HG03097 (cell line): ENCODE data around the gene NPTX1.

Experiments
- ATAC-seq: cut with Tn5 transposase; IDR thresholded peaks from one replicate; pipeline ENCODE4 v1.9.1; 2021; ENCODE audit not compliant: unreplicated experiment, low FRiP score

The NPTX1 gene

DNA sequence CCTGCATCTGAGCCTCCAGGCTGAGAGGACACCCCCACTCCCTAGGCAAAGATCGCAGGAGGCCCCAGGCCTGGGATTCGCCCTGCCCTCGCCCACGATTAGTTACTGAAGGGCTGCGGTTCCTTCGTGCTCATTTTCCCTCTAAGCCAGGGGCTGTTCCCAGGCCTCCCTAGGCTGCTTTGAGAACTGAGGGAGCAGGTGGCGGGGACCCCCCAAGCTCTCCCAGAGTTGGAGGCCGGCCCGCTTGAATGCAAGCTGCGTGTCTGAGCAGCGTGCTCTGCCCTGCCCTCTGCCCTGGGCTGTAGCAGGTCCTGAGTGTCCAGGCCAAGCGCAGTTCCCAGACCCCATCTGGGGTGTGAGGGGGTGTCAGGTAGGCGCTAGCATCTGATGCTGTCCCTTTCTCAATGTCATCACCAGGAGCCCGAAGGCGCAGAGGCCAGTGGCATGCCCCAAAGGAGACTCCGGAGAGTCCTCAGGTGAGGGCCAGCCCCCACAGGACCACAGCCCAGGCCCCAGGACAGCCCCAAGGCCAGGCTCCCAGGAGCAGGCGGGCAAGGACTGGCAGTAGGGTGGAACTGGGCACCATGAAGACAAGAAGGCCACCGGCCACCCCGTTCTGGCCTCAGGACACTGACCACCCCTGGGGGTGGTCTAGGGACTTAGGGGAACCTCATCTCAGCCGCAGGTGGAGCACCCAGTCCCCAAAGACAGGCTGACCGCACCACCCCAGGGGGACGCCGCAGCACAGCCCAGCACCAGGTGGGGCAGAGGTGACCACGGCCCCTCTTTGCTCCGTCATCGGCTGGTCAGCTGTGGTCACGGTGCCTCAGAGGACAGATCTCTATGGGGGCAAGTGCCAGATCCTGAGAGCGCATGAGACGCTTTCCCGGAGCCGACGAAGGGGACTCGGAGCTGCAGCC lies 46.8 kb downstream of the NPTX1 start:
- no peak for ATAC-seq

- no peak for ATAC-seq
These were observed 47.6 kb downstream of the NPTX1 start for GRCh38 chr17:80428796-80429195.

- no peak for ATAC-seq
These were observed 48.0 kb downstream of the NPTX1 start for GRCh38 chr17:80428363-80428762.

DNA sequence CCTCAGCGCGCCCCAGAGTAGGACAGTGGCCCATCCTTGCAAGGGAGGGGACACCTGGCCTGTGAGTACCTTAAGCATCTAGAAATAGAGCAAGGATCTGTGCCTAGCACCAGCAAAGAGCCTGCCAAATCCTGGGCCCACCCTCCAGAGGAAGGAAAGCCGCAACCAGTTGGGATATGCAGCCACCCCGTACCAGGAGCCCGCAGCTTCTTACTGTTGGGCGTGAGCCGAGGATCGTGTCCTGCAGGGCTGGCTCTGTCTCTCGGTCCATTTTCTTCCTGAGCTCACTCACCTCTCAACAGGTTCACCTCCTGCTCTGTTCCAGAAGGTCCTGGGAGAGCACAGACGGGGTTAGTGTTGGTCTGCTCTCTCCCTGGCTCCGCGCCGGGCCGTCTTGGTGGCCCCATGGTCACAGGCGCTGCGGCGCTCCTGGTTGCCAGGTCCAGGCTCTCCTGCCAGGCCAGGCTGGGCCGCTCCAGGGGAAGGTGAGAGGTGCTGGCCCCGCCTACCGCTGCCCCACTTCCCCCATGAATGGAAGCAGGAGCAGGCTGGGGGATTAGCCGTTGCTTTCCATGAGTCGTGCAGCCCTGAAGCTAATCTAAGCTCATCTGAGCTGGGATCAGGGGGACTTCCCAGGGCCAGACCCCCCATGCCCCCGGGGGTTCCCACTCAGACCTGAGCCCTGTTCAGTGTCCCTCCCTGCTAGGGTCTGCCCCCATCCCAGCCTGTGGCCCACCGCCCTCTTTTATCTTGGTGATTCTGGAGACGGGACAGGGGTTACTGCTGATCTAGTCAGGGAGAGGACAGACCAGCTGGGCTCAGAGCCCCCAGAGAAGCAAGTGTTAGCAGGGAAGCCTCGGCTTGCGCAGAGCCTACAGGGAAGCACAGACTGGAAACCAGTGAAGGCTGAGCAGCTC lies 48.8 kb downstream of the NPTX1 start:
- no peak for ATAC-seq

GRCh38 chr17:80426671-80427326 lies 49.6 kb downstream of the NPTX1 start:
- ATAC-seq: no peak

DNA sequence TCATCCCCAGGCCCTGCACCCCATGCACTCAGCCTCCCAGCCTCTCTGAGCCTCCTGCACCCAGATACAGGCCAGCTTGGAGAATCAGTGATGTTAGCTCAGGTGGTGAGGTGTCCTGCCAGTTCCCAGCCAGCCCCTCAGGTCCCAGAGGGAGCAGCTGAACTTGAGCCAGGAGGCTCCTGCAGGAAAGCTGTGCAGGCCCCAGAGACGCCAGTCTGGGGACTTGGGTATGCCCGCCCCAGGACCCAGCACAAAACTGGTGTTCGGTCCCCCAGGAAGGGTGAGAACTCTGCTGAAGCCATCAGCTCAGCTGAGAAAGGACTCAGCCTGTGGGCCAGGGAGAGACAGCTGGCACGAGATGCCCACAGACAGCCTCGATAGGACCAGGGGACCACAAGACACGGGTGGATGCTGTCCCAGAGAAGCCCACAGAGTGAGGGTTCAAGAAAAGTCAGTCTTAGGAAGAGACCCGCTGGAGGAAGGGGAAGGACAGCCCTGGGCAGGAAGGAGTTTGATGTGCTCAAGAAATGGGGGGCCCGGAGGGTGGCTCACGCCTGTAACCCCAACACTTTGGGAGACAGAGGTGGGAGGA lies 50.5 kb downstream of the NPTX1 start:
- no peak for ATAC-seq

GRCh38 chr17:80424878-80425765 lies 51.3 kb downstream of the NPTX1 start:
- no peak for ATAC-seq

DNA sequence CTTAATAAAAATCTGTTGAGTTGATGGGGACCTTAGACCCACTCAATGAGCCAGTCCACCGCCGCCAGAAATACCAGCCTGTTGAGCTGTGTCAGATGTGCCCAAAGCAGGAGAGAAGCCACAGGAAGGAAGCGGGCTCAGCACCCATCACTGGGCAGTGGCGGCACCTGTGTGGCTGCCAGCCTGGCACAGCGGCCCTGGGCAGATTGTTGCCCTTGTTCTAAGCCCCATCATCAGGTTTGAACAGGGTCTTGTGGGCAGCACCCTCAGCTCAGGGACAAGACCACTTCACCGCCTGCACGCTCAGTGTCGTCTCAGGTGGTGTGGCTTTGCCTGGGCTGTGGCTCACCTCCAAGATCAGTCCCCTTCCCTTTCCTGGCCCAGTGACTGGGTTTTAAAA lies 52.1 kb downstream of the NPTX1 start:
- ATAC-seq: no peak

DNA sequence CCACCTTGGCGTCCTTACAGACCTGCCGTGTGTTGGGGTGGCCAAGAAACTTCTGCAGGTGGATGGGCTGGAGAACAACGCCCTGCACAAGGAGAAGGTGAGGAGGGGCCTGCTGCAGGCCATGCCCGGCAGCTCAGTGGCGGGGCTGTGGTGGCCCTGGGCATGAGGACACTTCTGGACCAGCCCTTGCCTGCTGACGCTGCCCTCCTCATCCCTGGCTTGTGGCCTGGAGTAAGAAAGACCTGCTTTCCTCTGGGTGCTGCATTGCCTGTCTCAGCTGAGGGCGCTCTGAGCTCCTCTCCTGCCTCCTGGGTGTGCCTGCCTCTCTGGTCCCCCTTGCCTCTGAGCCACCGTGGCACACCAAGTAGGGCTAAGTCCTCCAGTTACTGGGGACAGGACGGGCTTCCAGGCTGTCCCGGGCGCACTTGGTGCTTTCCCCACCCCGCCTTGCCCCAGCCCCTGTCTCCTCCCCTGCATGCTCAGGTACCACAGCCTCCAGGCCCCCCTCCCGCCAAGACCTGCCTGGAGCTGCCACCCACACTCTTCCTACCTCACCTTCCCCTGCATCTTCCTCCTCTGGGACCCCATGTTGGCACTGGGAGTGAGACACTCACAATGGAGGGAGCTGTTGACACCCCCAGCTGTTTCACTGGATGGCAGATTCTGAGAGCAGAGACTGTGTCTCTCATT lies 52.7 kb downstream of the NPTX1 start:
- ATAC-seq: no peak

- ATAC-seq: no peak
These were observed 53.4 kb downstream of the NPTX1 start for GRCh38 chr17:80422981-80423380.

- no peak for ATAC-seq
These were observed 54.1 kb downstream of the NPTX1 start for GRCh38 chr17:80422276-80422675.

DNA sequence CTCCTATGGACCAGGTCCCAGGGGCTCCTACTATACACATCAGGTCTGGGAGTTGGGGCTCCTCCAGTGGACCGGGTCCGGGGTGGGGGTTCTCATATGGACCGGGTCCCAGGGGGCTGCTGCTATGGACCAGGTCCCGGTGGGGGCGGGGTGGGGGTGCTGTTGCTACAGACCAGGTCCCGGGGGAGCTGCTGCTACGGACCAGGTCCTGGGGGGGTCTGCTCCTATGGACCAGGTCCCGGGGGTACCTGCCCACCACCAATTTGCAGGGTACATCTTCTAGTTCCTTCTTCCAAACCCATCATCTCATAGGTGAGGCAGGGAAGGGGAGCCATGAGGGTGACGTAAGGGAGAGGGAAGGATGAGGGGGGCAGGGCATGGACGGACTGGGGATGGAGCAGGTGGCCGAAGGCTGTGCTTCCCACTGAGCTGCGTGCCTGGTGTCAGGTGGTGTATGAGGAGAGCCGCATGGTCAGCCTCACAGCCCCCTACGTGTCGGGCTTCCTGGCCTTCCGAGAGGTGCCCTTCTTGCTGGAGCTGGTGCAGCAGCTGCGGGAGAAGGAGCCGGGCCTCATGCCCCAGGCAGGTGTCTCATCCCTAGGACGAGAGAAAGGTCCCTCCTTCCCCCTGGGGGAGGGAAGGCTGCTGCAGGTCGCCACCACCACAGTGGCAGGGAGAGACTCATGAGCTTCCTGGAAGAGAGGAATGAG lies 54.9 kb downstream of the NPTX1 start:
- no peak for ATAC-seq

- ATAC-seq: no peak
These were observed 57.2 kb downstream of the NPTX1 start for GRCh38 chr17:80419255-80419654.

GRCh38 chr17:80418589-80418988 lies 57.8 kb downstream of the NPTX1 start:
- no peak for ATAC-seq
